ENCODE results near the gene CST7.

CST7 gene

DNA sequence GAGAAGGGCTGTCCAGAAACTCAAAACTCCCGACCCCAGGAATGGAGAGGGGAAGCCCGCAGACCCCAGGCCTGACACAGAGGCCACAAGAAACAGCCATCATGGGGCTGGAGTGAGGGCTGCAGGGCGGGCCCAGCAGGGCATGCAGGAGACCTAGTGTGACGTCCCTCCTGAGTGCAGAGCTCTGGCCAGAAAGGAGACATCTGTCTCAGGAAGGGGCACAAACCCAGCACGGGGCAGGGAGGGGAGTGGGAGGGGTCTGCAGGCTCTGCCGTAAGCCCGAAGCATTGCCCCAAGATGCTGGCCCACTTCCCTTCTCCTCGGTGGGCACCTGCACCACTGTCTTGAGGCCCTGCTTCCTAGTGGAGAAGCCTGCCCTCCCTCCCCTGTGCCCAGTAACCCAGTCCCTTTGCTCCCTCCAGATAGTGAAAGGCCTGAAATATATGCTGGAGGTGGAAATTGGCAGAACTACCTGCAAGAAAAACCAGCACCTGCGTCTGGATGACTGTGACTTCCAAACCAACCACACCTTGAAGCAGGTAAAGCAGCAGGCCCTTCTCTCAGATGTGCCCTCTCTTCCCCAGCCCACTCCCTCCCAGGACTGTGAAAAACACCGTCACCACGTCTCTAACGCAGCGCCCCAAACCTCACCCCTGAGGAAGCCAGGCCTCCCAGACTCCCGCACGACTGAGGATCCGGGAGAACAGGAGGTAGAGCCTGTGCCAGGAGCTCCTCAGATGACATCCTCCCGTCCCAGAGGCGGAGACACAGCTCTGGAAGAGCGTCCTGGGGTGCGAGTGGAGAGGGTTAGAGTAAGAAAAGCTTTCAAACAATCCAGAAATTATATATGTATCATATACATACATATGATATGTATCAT, 9.7 kb downstream of the CST7 start:
- H3K9me3 ChIP-seq (ENCODE audit: control insufficient read depth, low read length), result no peaks in the 10 kb centered on the region
- no peak overlapping the region for H3K23ac ChIP-seq (ENCODE audit: low read length in 2 of 2)
- H3K27me3 ChIP-seq (ENCODE audit: control insufficient read depth in 1 of 2, insufficient read depth in 1 of 2, low read length in 2 of 2), result no peaks in the 10 kb centered on the region
- H2BK15ac ChIP-seq (ENCODE audit: low read depth, poor library complexity, severe bottlenecking), result no peak overlapping the region
- no peak overlapping the region for H3K18ac ChIP-seq (ENCODE audit: low read depth in 1 of 2, low read length in 2 of 2)
- H3K4ac ChIP-seq (ENCODE audit: low read depth in 1 of 2, low read length in 2 of 2), result no peak overlapping the region
- H3K4me1 ChIP-seq (ENCODE audit: control insufficient read depth, insufficient read depth, low read depth, low read length), result no peaks in the 10 kb centered on the region
- peaks cover 28 to 73% of the 10 kb centered on the region in 2 experiments for H3K36me3 ChIP-seq (ENCODE audit: control insufficient read depth in 1 of 2, insufficient read depth in 2 of 2, low read depth in 1 of 2, low read length in 2 of 2)
- no peak overlapping the region for H2BK12ac ChIP-seq (ENCODE audit: low read length in 2 of 2)
- no peak overlapping the region for H2AK5ac ChIP-seq (ENCODE audit: low read length, severe bottlenecking)
- H3K4me2 ChIP-seq (ENCODE audit: low read length, poor library complexity, severe bottlenecking), result no peak overlapping the region
- peaks cover 1% of the 10 kb centered on the region for H3K79me1 ChIP-seq (replicated peaks; ENCODE audit: low read length, poor library complexity, severe bottlenecking)
- H3K9ac ChIP-seq (ENCODE audit: low read length), result no peak overlapping the region
- no peak overlapping the region for H2BK5ac ChIP-seq (ENCODE audit: low read depth, low read length, poor library complexity, severe bottlenecking)
- no peak overlapping the region for H3K14ac ChIP-seq (ENCODE audit: low read length in 2 of 2)
- no peak overlapping the region for H3K27ac ChIP-seq (ENCODE audit: low read length, poor library complexity, severe bottlenecking)
- no peak overlapping the region for H2AFZ ChIP-seq (ENCODE audit: low read depth, low read length)
- H4K8ac ChIP-seq (ENCODE audit: low read length), result no peak overlapping the region
- no peak overlapping the region for H3K4me3 ChIP-seq (ENCODE audit: insufficient read depth in 1 of 2, low read depth in 1 of 2, low read length in 2 of 2)
- no peak overlapping the region for H4K91ac ChIP-seq (ENCODE audit: low read length)
- 93% methylated on average over 16 of the region's 20 CpGs for WGBS
- DNase-seq, result no peak
- no peak overlapping the region for H2BK120ac ChIP-seq (ENCODE audit: low read depth, low read length)

DNA sequence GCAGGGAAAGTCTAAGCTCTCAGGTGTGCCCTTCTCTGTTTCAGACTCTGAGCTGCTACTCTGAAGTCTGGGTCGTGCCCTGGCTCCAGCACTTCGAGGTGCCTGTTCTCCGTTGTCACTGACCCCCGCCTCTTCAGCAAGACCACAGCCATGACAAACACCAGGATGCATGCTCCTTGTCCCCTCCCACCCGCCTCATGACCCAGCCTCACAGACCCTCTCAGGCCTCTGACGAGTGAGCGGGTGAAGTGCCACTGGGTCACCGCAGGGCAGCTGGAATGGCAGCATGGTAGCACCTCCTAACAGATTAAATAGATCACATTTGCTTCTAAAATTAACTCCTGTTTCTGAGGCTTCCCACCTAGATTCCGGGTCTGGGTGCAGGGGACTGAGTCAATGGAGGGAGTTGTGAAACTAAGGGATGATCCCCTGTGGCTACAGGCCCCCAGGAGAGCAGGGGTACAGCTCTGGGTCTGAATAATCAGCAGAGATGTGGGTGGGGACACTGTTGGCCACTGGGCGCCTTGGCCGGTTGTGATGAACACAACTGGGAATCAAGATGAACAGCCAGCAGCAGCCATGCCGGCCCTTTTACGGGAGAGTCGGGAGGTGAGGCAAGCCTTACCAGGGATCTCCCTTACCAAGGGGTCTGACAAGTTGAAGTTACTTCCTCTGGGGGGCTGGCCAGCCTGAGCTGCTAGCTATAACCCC, 10.7 kb downstream of the CST7 start:
- H2AK5ac ChIP-seq (ENCODE audit: low read length, severe bottlenecking), result no peak overlapping the region
- H2BK15ac ChIP-seq (ENCODE audit: low read depth, poor library complexity, severe bottlenecking), result no peak overlapping the region
- H3K4me2 ChIP-seq (ENCODE audit: low read length, poor library complexity, severe bottlenecking), result no peak overlapping the region
- H3K14ac ChIP-seq (ENCODE audit: low read length in 2 of 2), result no peak overlapping the region
- H2BK120ac ChIP-seq (ENCODE audit: low read depth, low read length), result no peak overlapping the region
- peaks cover 37 to 72% of the 10 kb centered on the region in 2 experiments for H3K36me3 ChIP-seq (ENCODE audit: control insufficient read depth in 1 of 2, insufficient read depth in 2 of 2, low read depth in 1 of 2, low read length in 2 of 2)
- no peak for DNase-seq
- H3K9ac ChIP-seq (ENCODE audit: low read length), result no peak overlapping the region
- H3K9me3 ChIP-seq (ENCODE audit: control insufficient read depth, low read length), result no peaks in the 10 kb centered on the region
- no peak overlapping the region for H2BK12ac ChIP-seq (ENCODE audit: low read length in 2 of 2)
- no peak overlapping the region for H3K23ac ChIP-seq (ENCODE audit: low read length in 2 of 2)
- H3K79me1 ChIP-seq (replicated peaks; ENCODE audit: low read length, poor library complexity, severe bottlenecking), result peaks cover 1% of the 10 kb centered on the region
- 95% methylated on average over 14 of the region's 14 CpGs for WGBS
- H2AFZ ChIP-seq (ENCODE audit: low read depth, low read length), result no peak overlapping the region
- no peaks in the 10 kb centered on the region for H3K27me3 ChIP-seq (ENCODE audit: control insufficient read depth in 1 of 2, insufficient read depth in 1 of 2, low read length in 2 of 2)
- no peak overlapping the region for H2BK5ac ChIP-seq (ENCODE audit: low read depth, low read length, poor library complexity, severe bottlenecking)
- H3K18ac ChIP-seq (ENCODE audit: low read depth in 1 of 2, low read length in 2 of 2), result no peak overlapping the region
- H4K8ac ChIP-seq (ENCODE audit: low read length), result no peak overlapping the region
- no peak overlapping the region for H3K4ac ChIP-seq (ENCODE audit: low read depth in 1 of 2, low read length in 2 of 2)
- H4K91ac ChIP-seq (ENCODE audit: low read length), result no peak overlapping the region
- H3K4me1 ChIP-seq (ENCODE audit: control insufficient read depth, insufficient read depth, low read depth, low read length), result no peaks in the 10 kb centered on the region
- H3K4me3 ChIP-seq (ENCODE audit: insufficient read depth in 1 of 2, low read depth in 1 of 2, low read length in 2 of 2), result no peak overlapping the region
- no peak overlapping the region for H3K27ac ChIP-seq (ENCODE audit: low read length, poor library complexity, severe bottlenecking)

DNA sequence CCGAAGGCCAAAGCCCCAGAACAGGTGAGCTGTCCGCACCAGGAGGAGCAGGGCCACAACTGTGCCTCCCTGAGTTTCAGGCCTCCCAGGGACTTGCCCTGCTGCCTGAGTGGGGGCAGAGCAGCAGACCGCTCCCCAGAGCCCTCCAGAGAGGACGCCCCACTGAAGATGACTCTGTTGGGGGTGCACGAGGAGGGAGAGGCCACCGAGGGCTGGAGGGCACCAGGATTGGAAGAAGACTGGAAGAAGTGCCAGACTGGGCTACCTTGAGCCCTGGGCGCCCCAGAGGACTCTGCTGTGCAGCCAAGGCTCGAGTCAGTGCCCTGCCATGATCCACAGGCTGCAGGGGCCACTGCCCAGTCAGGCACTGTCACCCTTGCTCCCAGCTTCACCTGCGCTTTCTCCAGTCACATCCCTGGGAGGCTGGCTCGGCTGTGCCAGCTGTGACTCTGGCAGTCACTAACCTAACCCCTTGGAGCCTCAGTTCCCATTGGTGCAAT, 11.3 kb downstream of the CST7 start:
- no peak overlapping the region for H3K23ac ChIP-seq (ENCODE audit: low read length in 2 of 2)
- H2BK15ac ChIP-seq (ENCODE audit: low read depth, poor library complexity, severe bottlenecking), result no peak overlapping the region
- no peaks in the 10 kb centered on the region for H3K9me3 ChIP-seq (ENCODE audit: control insufficient read depth, low read length)
- no peak overlapping the region for H3K4me2 ChIP-seq (ENCODE audit: low read length, poor library complexity, severe bottlenecking)
- peaks cover 40 to 76% of the 10 kb centered on the region in 2 experiments for H3K36me3 ChIP-seq (ENCODE audit: control insufficient read depth in 1 of 2, insufficient read depth in 2 of 2, low read depth in 1 of 2, low read length in 2 of 2)
- H3K4me3 ChIP-seq (ENCODE audit: insufficient read depth in 1 of 2, low read depth in 1 of 2, low read length in 2 of 2), result no peak overlapping the region
- no peak overlapping the region for H2BK120ac ChIP-seq (ENCODE audit: low read depth, low read length)
- H3K18ac ChIP-seq (ENCODE audit: low read depth in 1 of 2, low read length in 2 of 2), result no peak overlapping the region
- H2AK5ac ChIP-seq (ENCODE audit: low read length, severe bottlenecking), result no peak overlapping the region
- H3K79me1 ChIP-seq (replicated peaks; ENCODE audit: low read length, poor library complexity, severe bottlenecking), result peaks cover 3% of the 10 kb centered on the region
- H2AFZ ChIP-seq (ENCODE audit: low read depth, low read length), result no peak overlapping the region
- no peak overlapping the region for H4K91ac ChIP-seq (ENCODE audit: low read length)
- H4K8ac ChIP-seq (ENCODE audit: low read length), result no peak overlapping the region
- H3K27ac ChIP-seq (ENCODE audit: low read length, poor library complexity, severe bottlenecking), result no peak overlapping the region
- no peak overlapping the region for H3K4ac ChIP-seq (ENCODE audit: low read depth in 1 of 2, low read length in 2 of 2)
- H3K27me3 ChIP-seq (ENCODE audit: control insufficient read depth in 1 of 2, insufficient read depth in 1 of 2, low read length in 2 of 2), result no peaks in the 10 kb centered on the region
- H2BK12ac ChIP-seq (ENCODE audit: low read length in 2 of 2), result no peak overlapping the region
- no peak for DNase-seq
- no peak overlapping the region for H3K14ac ChIP-seq (ENCODE audit: low read length in 2 of 2)
- 93% methylated on average over 10 of the region's 10 CpGs for WGBS
- no peak overlapping the region for H2BK5ac ChIP-seq (ENCODE audit: low read depth, low read length, poor library complexity, severe bottlenecking)
- H3K9ac ChIP-seq (ENCODE audit: low read length), result no peak overlapping the region
- H3K4me1 ChIP-seq (ENCODE audit: control insufficient read depth, insufficient read depth, low read depth, low read length), result no peaks in the 10 kb centered on the region

DNA sequence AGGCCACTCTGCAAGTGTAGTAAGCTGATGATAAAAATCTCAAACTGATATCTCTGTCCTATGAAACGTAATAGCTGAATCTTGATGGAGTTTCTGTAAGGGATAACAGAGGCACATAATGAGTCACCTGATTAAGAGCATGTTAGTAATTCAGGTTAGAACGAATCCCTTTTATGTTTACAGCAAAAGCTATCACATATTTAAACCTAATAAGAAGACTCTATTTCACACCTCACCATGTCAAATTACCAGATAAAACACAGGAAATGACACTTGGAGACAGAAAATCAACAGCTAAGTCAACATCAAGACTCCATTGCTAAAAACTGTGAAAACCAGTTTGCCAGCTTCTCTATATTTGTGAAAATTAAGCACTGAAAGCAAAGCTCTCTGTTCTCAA, 11.8 kb downstream of the CST7 start:
- Histone ChIP-seq H3K4ac (ENCODE audit: low read depth in 1 of 2, low read length in 2 of 2) (no peak overlapping the region), H3K79me1 (replicated peaks; ENCODE audit: low read length, poor library complexity, severe bottlenecking) (peaks cover 5% of the 10 kb centered on the region), H2BK15ac (ENCODE audit: low read depth, poor library complexity, severe bottlenecking) (no peak overlapping the region), H3K9me3 (ENCODE audit: control insufficient read depth, low read length) (no peaks in the 10 kb centered on the region), H2BK120ac (ENCODE audit: low read depth, low read length) (no peak overlapping the region), H3K9ac (ENCODE audit: low read length) (no peak overlapping the region), H2BK12ac (ENCODE audit: low read length in 2 of 2) (no peak overlapping the region), H2BK5ac (ENCODE audit: low read depth, low read length, poor library complexity, severe bottlenecking) (no peak overlapping the region), H2AK5ac (ENCODE audit: low read length, severe bottlenecking) (no peak overlapping the region), H4K8ac (ENCODE audit: low read length) (no peak overlapping the region), H2AFZ (ENCODE audit: low read depth, low read length) (no peak overlapping the region), H4K91ac (ENCODE audit: low read length) (no peak overlapping the region), H3K27ac (ENCODE audit: low read length, poor library complexity, severe bottlenecking) (no peak overlapping the region), H3K14ac (ENCODE audit: low read length in 2 of 2) (no peak overlapping the region), H3K4me2 (ENCODE audit: low read length, poor library complexity, severe bottlenecking) (no peak overlapping the region), H3K4me3 (ENCODE audit: insufficient read depth in 1 of 2, low read depth in 1 of 2, low read length in 2 of 2) (no peak overlapping the region), H3K18ac (ENCODE audit: low read depth in 1 of 2, low read length in 2 of 2) (no peak overlapping the region), H3K27me3 (ENCODE audit: control insufficient read depth in 1 of 2, insufficient read depth in 1 of 2, low read length in 2 of 2) (no peaks in the 10 kb centered on the region), H3K4me1 (ENCODE audit: control insufficient read depth, insufficient read depth, low read depth, low read length) (no peaks in the 10 kb centered on the region), H3K36me3 (ENCODE audit: control insufficient read depth in 1 of 2, insufficient read depth in 2 of 2, low read depth in 1 of 2, low read length in 2 of 2) (peaks cover 45 to 78% of the 10 kb centered on the region in 2 experiments), H3K23ac (ENCODE audit: low read length in 2 of 2) (no peak overlapping the region)
- 88% methylated on average over 1 of the region's 2 CpGs for WGBS
- DNase-seq, result no peak

Measured in mesenchymal stem cell (in vitro differentiated cells and primary cell).